Measurements from ENCODE around the gene SHANK1. TPM values are rescaled to one million over a fixed set of nuclear protein-coding genes. Genes with fewer than 3 reads are reported as not detected.

SHANK1 gene
- 0.81 and 0.89 TPM in 2 replicates for total RNA-seq

GRCh38 chr19:50719566-50719965 lies at the start of gene SHANK1:
Gene SHANK1 (minus strand): TSS chr19:50719802. CDS start chr19:50716919, 2,883 bp downstream.

GRCh38 chr19:50723069-50723468 lies 3.5 kb upstream of the SHANK1 start, which contains the start of gene CLEC11A:
Gene CLEC11A (plus strand): TSS chr19:50723364. CDS start chr19:50723526, 162 bp downstream.

GRCh38 chr19:50649433-50650391 lies 69.9 kb downstream of the SHANK1 start, which contains the start of gene C19orf81:
Gene C19orf81 (plus strand): TSS chr19:50649445. CDS start chr19:50649445, 0 bp downstream.

GRCh38 chr19:50639121-50640112 lies 80.2 kb downstream of the SHANK1 start, which contains the start of gene SYT3:
Gene SYT3 (minus strand): TSS chr19:50639881. CDS start chr19:50637411, 2,470 bp downstream.

Other genes starting within 250 kb of the SHANK1 start
- gene EMC10, start 243.3 kb downstream of the SHANK1 start, total RNA-seq: 154 and 267 TPM in 2 replicates
- 0.98 and 7.4 TPM in 2 replicates for gene GARIN5A, start 243.0 kb downstream of the SHANK1 start, total RNA-seq
- 33.9 and 43.4 TPM in 2 replicates for gene JOSD2, start 208.6 kb downstream of the SHANK1 start, total RNA-seq
- not detected in 2 replicates for gene ASPDH, start 205.9 kb downstream of the SHANK1 start, total RNA-seq
- 0.25 and 0.33 TPM in 2 replicates for gene LRRC4B, start 151.4 kb downstream of the SHANK1 start, total RNA-seq
- gene SYT3, start 79.9 kb downstream of the SHANK1 start, total RNA-seq: 0.25 TPM in 1 of 2 replicates, not detected in the other
- 0.89 TPM in 1 of 2 replicates, not detected in the other for gene C19orf81, start 70.4 kb downstream of the SHANK1 start, total RNA-seq
- 8.3 and 21.4 TPM in 2 replicates for gene CLEC11A, start 3.6 kb upstream of the SHANK1 start, total RNA-seq
- not detected in 2 replicates for gene GPR32, start 50.7 kb upstream of the SHANK1 start, total RNA-seq
- not detected in 2 replicates for gene ACP4, start 70.6 kb upstream of the SHANK1 start, total RNA-seq
- not detected in 2 replicates for gene KLK1, start 104.0 kb upstream of the SHANK1 start, total RNA-seq
- gene KLK15, start 113.8 kb upstream of the SHANK1 start, total RNA-seq: not detected in 2 replicates
- gene KLK3, start 135.1 kb upstream of the SHANK1 start, total RNA-seq: not detected in 2 replicates
- gene KLK2, start 153.6 kb upstream of the SHANK1 start, total RNA-seq: not detected in 2 replicates
- gene KLK4, start 191.6 kb upstream of the SHANK1 start, total RNA-seq: not detected in 2 replicates
- not detected in 2 replicates for gene KLK5, start 233.2 kb upstream of the SHANK1 start, total RNA-seq
- gene KLK6, start 249.8 kb upstream of the SHANK1 start, total RNA-seq: 0.33 and 1.3 TPM in 2 replicates